NCI-H510A (cell line): ENCODE measurements around the gene TEX13D.
"Not testable (repeated sequence)": the region's sequence is repeated elsewhere in the genome, so short reads cannot be mapped to it uniquely, and the experiment has no call there.

Source experiments
- DNase-seq: peaks from one replicate; lab custom pipeline; 2025; lab: John Stamatoyannopoulos, UW

The TEX13D gene

GRCh38 chrX:124332481-124333424 lies at the start of gene TEX13D:
TSS of gene TEX13D (plus strand) at chrX:124332660. CDS start at chrX:124332918, 258 bp downstream.
- DNase-seq: no peak

- peak; percentile 16 for DNase-seq
These were observed 43.0 kb upstream of the TEX13D start for GRCh38 chrX:124289443-124289842.

GRCh38 chrX:124293810-124294209 lies 38.6 kb upstream of the TEX13D start:
- DNase-seq: no peak

GRCh38 chrX:124299323-124299722 lies 33.1 kb upstream of the TEX13D start:
- not testable (repeated sequence) for DNase-seq

GRCh38 chrX:124300405-124300804 lies 32.1 kb upstream of the TEX13D start:
- DNase-seq: no peak

GRCh38 chrX:124307253-124307907 lies 25.1 kb upstream of the TEX13D start:
- no peak for DNase-seq

GRCh38 chrX:124325732-124326131 lies 6.7 kb upstream of the TEX13D start:
- DNase-seq: no peak

- DNase-seq: no peak
These were observed 3.7 kb upstream of the TEX13D start for GRCh38 chrX:124328765-124329164.

GRCh38 chrX:124333862-124334261 lies 1.4 kb downstream of the TEX13D start:
- DNase-seq: no peak

- DNase-seq: not testable (repeated sequence)
These were observed 2.1 kb downstream of the TEX13D start for GRCh38 chrX:124334555-124334954.

GRCh38 chrX:124335598-124335997 lies 3.1 kb downstream of the TEX13D start:
- no peak for DNase-seq

- no peak for DNase-seq
These were observed 5.5 kb downstream of the TEX13D start for GRCh38 chrX:124337916-124338315.

- no peak for DNase-seq
These were observed 6.5 kb downstream of the TEX13D start for GRCh38 chrX:124338733-124339514.

GRCh38 chrX:124341396-124342132 lies 9.1 kb downstream of the TEX13D start:
- DNase-seq: no peak

- DNase-seq: no peak
These were observed 9.9 kb downstream of the TEX13D start for GRCh38 chrX:124342174-124342867.

- no peak for DNase-seq
These were observed 10.6 kb downstream of the TEX13D start for GRCh38 chrX:124343016-124343415.

- no peak for DNase-seq
These were observed 11.8 kb downstream of the TEX13D start for GRCh38 chrX:124344246-124344645.

- no peak for DNase-seq
These were observed 13.8 kb downstream of the TEX13D start, which contains the start of gene SH2D1A for GRCh38 chrX:124346117-124346876. TSS of gene SH2D1A (plus strand) at chrX:124346563. CDS start at chrX:124346643, 80 bp downstream.

- no peak for DNase-seq
These were observed 14.4 kb downstream of the TEX13D start for GRCh38 chrX:124346877-124347241.

GRCh38 chrX:124347242-124347641 lies 14.8 kb downstream of the TEX13D start:
- no peak for DNase-seq
